SU-DHL-6 (cell line): ENCODE results near the gene FAM72C.
"Not testable (repeated sequence)": the region's sequence is repeated elsewhere in the genome, so short reads cannot be mapped to it uniquely, and the experiment has no call there.

ENCODE experiments used
- EZH2phosphoT487 ChIP-seq: fragments of 200-600 bp; sonication (generic), shearing (Covaris generic); conservative IDR thresholded peaks from 2 replicates; pipeline ENCODE4 v1.6.1; 2018; ENCODE audit warnings: mild to moderate bottlenecking, antibody characterized with exemption, low read length, moderate library complexity, mixed read lengths
- TF ChIP-seq, protein P1 (sequence below): fragments of 200-600 bp; sonication (generic); IDR thresholded peaks from one replicate; pipeline ENCODE4 v1.5.1; 2017; ENCODE audit warnings: antibody characterized with exemption, mild to moderate bottlenecking, low read length, moderate library complexity; ENCODE audit not compliant: insufficient read depth, poor library complexity, severe bottlenecking

DNA sequence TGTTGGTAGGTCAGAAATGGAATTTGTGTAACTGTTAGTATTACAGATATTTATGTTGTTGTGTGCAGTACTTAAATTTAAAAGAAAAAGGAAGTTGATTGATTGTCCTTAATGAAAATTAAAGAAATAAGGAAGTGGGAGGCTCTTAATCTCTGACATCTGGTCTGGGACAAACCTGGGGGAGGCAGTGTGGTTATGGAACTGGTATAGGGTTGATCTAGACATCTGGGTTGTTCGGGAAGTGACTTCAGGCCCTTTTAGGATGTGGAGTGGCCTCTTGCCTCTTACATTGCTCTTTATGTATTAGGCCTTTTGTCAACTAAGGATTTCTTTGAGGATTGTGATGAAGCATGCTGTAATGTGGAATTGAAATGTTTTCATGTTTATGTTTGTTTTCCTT is 16.1 kb upstream of the FAM72C start:
- TF ChIP-seq, protein P1, sequence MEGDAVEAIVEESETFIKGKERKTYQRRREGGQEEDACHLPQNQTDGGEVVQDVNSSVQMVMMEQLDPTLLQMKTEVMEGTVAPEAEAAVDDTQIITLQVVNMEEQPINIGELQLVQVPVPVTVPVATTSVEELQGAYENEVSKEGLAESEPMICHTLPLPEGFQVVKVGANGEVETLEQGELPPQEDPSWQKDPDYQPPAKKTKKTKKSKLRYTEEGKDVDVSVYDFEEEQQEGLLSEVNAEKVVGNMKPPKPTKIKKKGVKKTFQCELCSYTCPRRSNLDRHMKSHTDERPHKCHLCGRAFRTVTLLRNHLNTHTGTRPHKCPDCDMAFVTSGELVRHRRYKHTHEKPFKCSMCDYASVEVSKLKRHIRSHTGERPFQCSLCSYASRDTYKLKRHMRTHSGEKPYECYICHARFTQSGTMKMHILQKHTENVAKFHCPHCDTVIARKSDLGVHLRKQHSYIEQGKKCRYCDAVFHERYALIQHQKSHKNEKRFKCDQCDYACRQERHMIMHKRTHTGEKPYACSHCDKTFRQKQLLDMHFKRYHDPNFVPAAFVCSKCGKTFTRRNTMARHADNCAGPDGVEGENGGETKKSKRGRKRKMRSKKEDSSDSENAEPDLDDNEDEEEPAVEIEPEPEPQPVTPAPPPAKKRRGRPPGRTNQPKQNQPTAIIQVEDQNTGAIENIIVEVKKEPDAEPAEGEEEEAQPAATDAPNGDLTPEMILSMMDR = not testable (repeated sequence)
- TF ChIP-seq EZH2phosphoT487 = not testable (repeated sequence)
